GM12872 (cell line): ENCODE data around the gene STK4.

ENCODE experiments used
- TF ChIP-seq, protein P1 (sequence below): IDR thresholded peaks from 3 replicates; pipeline ENCODE4 v1.5.1; 2011; ENCODE audit warnings: low read depth, mild to moderate bottlenecking, low read length, moderate library complexity; ENCODE audit not compliant: insufficient read depth

Gene STK4

DNA sequence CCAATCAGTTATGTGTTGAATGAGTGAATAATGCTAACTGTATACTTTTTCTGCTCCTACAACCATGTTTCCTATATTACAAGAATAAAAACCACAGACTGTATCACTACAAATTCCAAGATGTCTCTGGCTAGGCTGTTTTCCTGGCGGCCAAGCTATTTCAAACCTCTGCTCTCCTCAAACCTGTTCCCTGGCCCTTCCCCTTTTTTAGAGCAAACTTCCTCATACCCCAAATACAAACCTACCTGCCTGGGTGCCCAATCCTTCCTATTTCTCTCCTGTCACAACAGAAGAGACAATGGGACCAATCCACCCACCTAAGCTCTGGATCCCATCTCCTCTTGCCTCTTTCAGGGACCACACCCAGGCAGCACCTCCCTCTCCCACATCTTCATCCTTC lies 13.6 kb upstream of the STK4 start:
- TF ChIP-seq, protein P1, sequence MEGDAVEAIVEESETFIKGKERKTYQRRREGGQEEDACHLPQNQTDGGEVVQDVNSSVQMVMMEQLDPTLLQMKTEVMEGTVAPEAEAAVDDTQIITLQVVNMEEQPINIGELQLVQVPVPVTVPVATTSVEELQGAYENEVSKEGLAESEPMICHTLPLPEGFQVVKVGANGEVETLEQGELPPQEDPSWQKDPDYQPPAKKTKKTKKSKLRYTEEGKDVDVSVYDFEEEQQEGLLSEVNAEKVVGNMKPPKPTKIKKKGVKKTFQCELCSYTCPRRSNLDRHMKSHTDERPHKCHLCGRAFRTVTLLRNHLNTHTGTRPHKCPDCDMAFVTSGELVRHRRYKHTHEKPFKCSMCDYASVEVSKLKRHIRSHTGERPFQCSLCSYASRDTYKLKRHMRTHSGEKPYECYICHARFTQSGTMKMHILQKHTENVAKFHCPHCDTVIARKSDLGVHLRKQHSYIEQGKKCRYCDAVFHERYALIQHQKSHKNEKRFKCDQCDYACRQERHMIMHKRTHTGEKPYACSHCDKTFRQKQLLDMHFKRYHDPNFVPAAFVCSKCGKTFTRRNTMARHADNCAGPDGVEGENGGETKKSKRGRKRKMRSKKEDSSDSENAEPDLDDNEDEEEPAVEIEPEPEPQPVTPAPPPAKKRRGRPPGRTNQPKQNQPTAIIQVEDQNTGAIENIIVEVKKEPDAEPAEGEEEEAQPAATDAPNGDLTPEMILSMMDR, result no peak

DNA sequence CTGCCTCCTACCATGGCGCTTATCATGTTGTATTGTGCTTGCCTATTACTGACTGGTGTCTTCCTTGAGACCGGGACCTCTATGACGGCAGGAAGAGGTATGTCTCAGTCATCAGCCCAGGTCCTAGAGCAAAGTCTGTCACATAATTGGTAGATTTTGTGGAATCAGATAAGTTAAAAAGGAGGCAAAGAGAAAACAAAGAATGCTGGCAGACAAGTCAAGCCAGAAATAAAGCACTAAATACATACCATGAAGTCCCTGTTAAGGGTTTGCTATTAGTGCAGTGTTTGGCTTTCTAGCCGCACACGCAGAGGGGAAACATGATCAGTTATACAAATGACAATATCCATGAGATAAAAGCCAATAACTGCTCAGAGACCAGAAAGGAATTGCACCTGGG lies 12.1 kb upstream of the STK4 start:
- TF ChIP-seq, protein P1, result no peak

- TF ChIP-seq, protein P1, result no peak
Observed at GRCh38 chr20:44955270-44955669, 11.0 kb upstream of the STK4 start.

- TF ChIP-seq, protein P1, result no peak
Observed at GRCh38 chr20:44956410-44956809, 9.9 kb upstream of the STK4 start.

DNA sequence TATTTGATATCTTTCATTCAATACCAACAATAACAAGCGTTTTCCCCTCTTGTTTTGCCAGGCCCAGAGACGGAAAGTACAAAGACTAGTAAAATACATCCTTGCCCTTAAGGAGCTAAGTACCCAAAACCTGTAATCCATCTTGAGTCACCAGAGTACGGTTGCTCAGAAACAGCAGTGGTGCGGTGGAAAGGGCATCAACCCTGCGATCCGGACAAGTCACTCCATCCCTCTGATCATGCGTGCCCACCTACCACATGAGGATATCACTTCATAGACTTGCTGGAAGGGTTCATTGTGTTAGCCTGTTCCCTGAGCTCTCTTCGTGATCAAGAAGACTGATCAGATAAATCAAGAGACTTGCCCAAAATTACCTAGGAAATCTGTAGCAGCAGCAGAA lies 8.0 kb upstream of the STK4 start:
- TF ChIP-seq, protein P1, result no peak

GRCh38 chr20:44959082-44959637 lies 7.2 kb upstream of the STK4 start:
- TF ChIP-seq, protein P1, result no peak

DNA sequence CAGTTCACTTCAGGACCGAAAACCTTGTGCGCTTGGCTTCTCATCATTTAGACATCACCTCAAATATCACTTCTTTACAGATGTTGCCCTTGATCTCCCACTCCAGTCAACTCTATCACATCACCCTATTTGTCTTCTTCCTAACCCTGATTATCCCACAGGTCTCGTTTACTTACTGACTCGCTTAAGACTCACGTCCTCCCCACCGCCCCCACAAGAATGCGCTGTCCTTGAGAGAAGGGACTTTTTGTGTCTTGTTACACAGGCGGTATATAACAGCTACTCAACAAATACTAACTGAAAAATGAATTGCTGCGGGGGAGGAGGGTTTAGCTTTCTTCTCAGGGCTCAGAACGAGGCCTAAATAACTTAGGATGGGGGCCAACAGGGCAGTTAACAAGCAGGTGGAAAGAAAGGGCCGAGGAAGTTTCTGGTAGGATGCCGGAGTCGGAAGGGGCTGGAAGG lies 6.6 kb upstream of the STK4 start:
- TF ChIP-seq, protein P1, result peak; percentile 29; the same call in 2 of the 3 replicates
